ENCODE data around the gene CPAMD8.
"Not testable (repeated sequence)": the region's sequence is repeated elsewhere in the genome, so short reads cannot be mapped to it uniquely, and the experiment has no call there.

The CPAMD8 gene

DNA sequence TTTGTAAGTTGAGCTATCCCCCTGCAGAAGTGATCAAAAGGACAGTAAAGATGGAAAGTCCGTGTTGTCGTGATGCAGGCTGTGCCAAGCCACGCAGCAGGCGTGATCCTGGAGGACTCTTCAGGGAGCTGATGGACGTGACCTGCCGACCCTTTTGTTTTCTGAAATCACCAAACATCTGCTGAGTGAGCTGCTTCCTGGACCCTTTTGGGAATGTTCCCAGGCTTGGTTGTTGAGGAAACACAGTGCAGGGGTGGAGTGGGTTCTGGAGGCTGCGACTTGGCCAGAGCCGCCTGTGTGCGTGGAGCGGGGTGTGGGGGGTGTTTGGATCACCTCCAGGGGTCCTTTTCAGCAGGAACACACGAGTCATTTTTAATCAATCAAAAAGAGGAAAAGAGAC is 15.4 kb upstream of the CPAMD8 start:
- no peak for DNase-seq (ENCODE audit: low spot score)

DNA sequence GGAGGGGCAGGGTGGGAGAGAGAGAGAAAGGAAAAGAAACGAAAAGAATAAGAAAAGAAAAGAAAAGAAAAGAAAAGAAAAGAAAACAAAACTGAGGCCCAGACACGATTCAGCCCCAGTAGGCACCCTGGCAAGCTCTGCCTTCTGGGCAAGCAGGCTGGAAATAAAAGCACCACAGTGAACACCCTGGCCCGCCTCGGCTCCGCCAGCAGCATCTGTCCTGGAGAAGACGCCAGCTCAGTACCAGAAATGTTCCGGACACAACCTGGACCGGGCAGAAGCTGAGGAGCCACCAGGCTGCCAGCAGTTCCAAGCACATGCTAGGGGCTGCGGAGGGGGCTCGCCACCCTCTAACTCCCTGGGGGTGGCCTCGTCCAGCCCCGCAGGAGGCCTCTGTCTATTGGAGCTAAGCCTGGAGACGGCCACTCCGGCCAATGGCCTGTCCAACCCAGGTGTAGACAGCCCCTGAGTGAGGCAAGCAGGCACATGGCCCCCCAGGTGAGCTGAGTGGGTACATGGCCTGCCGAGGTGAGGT is 11.4 kb upstream of the CPAMD8 start:
- no peak for DNase-seq (ENCODE audit: low spot score)

DNA sequence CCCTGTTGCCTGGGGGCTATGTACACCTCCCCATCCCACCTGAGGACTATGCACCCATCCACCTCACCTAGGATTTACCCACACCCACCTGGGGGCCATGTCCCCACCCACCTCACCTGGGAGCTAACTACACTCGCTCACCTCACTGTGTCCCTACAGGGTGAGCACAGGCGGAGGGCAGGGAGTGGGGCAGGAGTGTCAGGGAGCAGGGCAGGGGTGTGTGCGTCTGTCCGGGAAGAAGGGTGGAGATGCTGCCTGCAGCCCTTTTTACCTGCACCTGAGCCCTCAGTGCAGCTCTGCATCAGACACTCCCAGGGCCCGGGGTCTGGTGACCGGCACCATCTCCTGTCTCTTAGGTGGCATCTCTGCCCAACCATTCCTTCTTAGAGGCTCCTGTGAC is 10.6 kb upstream of the CPAMD8 start:
- no peak for DNase-seq (ENCODE audit: low spot score)

DNA sequence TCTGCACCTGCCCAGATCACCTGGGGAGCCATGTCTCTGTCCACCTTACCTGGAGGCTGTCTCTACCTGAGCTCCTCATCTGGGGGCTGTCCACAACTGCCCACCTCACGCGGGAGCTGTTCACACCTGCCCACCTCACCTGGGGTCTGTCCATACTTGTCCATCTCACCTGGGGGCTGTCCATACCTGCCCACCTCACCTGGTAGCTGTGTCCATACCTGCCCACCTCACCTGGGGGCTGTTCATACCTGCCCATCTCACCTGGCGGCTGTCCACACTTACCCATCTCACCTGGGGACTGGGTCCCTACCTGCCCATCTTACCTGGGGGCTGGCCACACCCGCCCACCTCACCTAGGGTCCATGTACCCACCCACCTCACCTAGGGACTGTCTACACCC is 10.0 kb upstream of the CPAMD8 start:
- no peak for DNase-seq (ENCODE audit: low spot score)

DNA sequence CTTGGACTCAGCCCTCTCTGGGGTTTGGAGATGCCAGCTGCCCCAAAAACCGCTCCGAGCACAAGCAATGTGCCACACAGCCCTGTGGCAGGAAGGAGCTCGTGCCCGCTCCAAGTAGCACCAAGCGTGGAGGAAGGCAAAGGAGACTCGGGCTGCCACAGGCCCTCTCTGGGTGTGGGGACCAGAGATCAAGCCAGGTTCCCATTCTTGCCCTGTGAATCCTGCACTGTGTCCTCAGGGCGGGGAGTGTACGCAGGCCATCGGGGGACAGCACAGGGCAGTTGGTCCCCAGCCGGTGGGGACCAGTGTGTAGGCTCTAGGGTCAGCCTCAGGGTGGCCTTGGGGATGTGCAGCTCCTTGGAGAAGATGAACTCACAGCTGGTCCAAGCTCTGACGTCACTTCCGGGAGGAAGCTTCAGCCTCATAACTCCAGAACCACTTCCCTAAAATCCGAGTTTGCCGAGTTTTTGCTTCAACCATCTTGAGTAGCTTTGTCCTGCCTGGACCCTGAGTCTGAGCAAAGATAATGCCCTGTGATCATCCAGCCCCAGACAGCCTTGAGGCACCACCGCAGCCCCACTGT is 9.3 kb upstream of the CPAMD8 start:
- DNase-seq (ENCODE audit: low spot score) = no peak

DNA sequence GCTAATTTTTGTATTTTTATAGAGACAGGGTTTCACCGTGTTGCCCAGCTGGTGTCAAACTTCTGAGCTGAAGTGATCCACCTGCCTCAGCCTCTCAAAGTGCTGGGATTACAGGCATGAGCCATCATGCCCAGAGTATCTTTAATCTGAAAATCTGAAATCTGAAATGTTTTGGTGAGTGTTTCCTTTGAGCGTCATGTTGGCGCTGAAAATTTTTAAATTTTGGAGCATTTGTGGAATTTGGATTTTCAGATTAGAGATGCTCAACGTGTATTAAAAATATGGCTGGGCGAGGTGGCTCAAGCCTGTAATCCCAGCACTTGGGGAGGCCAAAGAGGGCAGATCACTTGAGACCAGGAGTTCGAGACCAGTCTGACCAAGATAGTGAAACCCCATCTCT is 5.1 kb upstream of the CPAMD8 start:
- no peak for DNase-seq (ENCODE audit: low spot score)

DNA sequence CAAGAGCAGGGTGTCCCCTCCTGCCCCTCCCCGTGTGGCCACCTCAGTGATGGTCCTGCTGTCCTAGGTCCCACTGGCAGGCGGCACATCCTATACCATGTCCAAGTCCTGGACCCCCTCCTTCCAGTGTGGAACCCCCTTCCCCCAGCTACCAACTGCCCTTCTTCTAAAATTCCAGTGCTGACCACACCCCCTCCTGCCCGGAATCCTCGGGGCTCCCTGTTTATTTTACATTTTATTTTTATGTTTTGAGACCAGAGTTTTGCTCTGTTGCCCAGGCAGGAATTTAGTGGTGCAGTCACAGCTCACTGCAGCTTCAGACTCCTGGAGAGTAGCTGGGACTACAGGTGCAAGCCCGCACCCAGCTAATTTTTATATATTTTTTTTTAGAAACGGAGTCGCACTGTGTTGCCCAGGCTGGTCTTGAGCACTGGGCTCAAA is 945 bp upstream of the CPAMD8 start:
- DNase-seq (ENCODE audit: low spot score) = no peak

DNA sequence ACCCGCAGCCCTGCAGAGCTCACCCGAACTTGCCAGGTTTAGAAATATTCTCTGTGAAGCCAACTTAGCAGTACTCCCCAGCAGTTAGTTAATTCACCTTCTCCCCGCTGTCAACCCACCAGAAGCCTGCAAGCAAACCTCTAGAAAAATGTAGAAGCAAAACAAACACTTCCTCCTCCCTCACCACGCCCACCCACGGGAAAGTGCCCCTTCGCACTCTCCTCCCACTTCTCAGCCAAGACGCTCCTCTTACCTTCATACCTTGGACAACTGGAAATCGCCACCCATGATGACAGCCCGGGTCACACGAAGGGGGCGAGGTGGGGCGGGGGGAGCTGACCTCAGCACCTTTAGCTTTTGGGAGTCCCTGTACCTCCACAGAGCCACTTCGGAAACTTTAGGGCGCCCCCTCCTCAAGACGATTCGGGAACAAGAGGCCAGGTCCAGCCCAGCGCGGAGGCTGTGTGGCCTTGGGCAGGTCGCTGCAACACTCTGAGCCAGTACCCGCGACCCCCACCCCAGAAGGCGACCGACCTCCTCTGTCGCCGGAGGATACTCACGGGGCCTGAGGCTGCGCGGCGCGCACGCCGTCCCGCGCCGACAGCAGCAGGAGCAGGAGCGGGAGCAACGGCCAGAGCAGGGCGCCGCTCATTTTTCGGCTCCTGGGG is 485 bp downstream of the CPAMD8 start:
- DNase-seq (ENCODE audit: low spot score) = no peak

DNA sequence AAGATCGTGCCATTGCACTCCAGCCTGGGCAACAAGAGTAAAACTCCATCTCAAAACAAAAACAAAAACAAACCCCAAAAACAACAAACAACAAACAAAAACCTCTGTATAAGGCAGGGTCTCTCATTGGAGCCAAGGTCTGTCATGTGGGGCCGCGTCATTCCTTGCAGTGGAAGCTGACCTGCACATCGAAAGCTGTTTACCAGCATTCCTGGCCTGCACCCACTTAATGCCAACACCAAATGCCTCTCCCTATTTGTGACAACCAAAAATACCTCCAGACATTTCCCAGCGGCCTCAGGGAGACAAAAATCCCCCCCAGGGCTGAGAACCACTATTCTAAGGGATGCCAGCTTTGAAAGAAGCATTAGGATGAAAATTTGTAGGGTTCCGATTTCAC is 1.2 kb downstream of the CPAMD8 start:
- DNase-seq (ENCODE audit: low spot score) = no peak

DNA sequence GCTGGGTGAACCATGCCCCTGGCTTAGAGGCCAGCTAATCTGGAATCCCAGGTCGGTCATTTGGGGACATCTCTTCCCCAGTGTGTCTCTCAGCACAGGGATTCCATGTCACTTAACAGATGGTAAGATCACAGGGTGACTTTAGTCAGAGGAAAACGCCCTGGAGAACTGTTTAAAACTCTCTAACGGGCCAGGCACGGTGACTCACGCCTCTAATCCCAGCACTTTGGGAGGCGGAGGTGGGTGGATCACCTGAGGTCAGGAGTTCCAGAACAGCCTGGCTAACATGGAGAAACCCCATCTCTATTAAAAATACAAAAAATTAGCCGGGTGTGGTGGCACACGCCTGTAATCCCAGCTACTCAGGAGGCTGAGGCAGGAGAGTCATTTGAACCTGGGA is 1.7 kb downstream of the CPAMD8 start:
- DNase-seq (ENCODE audit: low spot score) = not testable (repeated sequence)

DNA sequence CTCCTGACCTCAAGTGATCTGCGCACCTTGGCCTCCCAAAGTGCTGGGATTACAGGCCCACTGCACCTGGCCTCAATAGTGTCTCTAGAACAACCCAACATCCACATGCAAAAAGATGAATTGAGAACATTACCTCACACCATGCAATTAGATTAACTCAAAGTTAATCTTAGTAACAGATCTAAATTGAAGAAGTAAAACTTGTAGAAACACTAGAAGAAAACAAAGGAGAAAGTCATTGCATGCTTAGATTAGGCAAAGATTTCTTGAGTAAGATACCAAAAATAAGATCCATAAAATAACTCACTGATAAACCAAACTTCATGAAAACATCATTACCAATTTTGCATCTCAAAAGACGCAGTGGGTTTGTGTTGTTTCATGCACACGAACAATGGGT is 2.8 kb downstream of the CPAMD8 start:
- no peak for DNase-seq (ENCODE audit: low spot score)

DNA sequence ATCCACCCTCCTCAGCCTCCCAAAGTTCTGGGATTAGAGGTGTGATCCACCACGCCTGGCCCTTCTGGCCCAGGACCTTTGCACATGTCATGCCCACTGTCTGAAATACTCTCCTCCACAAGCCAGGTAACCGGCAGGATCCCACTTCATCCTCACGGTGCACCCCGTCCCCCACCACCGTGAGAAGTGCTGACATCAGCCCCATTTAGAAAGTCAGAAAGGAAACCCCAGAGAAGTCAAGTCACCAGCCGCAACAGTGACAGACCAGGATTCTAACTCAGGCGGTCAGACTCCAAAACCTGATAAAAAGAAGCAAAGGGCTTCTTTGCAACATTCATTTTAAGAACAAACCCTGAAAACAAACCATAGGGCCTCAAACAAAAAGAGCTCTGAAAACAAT is 3.9 kb downstream of the CPAMD8 start:
- no peak for DNase-seq (ENCODE audit: low spot score)

DNA sequence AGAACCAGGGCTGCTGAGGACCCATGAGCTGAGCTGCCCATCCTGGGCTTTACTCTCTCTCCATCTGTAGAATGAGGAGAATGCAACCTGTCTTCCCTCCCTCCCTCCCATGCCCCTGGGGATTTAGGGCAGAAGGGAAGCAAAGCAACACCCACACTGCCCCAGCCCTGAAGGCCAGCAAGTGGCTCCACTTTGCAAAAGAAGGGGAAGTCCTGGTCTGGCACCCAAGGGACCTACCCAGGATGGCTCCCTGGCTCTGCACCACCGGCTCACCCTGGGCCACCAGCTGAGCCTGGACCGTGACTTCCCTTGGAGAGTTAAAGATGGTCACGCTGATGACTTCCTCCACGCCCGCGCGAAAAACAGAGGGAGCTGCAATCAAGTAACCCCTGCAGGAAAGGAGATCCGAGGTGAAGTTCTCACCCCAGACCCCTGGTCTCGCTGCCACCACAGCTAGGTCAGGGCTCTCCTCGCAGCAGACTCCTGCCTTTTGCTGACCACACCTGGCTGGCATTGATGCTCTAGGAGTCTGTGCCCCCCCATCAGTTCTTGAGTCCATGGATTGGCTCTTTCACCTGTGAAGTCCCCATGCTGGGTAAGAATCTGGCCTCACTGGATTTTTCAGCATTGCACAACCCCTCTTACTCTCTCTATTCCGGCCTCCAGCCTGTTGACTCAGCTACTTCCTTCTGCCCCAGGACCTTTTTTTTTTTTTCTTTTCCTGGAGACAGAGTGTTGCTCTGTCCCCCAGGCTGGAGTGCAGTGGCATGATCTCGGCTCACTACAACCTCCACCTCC is 4.6 kb downstream of the CPAMD8 start:
- DNase-seq (ENCODE audit: low spot score) = no peak

DNA sequence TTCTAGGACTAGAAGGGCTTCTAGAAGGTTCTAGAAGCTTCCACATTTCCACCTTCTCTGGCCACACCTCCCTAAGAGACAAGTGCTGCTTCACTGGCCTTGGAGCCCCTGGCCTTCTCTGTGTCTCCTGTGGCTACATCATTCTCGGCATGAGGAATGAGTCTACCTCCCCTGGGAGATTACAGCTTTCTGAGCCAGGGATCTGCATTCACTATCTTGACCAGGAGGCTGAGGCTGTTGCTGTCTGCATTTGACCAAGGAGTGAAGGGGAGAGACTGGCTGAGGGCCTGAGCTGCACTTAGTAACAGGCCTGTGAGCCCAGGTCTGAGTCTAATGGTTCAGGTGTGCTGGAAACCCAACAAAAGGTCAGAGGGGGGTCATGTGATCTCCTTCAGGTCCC is 5.3 kb downstream of the CPAMD8 start:
- DNase-seq (ENCODE audit: low spot score) = no peak

DNA sequence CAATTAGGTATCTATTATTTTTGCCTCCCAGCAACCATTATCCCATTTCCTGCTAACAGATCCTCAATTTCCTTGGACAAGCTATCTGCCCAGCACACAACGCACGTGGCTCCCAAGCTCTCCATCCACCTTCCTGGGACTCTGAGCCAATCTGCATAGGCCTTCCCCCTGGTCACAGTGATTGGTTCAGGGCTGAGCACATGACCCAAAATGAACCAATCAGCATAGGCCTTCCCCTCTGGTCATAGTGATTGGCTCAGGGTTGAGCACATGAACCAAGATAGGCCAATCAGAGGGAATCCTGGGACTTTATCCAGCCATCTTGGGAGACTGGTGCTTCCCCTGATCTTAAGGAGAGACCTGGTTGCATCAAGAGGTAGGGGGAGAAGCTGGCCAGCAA is 5.8 kb downstream of the CPAMD8 start:
- peak; percentile 16 for DNase-seq (ENCODE audit: low spot score)

DNA sequence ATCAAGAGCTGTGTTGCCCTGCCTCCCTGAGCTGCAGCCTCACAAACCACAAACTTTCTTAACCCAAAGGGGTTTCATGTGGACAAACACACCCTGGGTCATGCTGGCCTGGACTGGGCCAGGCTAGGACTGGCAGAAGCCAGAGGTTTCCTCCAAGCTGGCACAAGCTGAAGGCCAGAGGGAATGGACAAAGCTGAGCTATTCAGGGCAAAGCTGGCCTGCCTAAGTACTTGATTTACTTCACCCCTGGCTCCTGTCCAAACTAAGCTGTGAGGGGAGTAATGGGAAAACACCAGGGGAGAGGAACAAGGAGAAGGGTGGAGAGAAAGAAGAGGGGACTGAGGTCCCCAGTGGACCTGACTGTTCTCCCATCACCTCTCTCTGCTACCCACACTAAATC is 6.2 kb downstream of the CPAMD8 start:
- no peak for DNase-seq (ENCODE audit: low spot score)

DNA sequence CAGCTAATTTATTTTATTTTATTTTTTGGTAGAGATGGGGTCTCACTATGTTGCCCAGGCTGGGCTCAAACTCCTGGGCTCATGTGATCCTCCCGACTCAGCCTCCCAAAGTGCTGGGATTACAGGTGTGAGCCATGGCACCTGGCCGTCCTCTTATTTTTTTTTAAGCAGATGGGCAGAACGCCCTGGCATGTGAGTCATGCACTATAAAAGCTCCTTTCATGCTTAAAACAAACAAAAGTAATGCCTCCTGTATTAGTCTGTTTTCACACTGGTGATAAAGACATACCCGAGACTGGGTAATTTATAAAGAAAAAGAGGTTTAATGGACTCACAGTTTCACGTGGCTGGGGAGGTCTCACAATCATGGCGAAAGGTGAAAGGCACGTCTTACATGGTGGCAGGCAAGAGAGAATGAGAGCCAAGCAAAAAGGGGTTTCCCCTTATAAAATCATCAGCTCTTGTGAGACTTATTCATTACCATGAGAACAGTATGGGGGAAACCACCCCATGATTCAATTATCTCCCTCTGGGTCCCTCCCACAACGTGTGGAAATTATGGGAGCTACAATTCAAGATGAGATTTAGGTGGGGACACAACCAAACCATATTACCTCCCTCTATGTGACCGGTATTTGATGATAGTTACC is 12.3 kb downstream of the CPAMD8 start:
- not testable (repeated sequence) for DNase-seq (ENCODE audit: low spot score)

DNA sequence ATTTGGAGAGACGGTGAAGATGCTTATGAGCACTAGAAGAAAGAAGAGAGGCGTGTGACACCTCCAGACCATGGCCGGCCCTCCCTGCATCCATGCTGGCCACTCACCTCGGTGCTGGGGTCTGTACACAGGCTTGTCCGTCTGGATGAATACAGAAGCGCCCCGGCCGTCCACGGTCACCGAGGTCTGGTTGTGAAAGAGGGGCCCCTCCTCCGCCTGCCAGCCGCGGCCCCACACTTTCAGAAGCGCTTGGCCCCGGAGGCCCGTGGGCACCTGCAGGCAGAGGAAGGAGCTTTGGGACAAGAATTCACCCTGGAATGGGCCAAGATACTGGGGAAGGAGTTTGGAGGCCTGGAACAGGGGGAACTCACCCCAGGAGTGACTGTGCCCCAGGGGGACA is 15.1 kb downstream of the CPAMD8 start:
- DNase-seq (ENCODE audit: low spot score) = no peak

DNA sequence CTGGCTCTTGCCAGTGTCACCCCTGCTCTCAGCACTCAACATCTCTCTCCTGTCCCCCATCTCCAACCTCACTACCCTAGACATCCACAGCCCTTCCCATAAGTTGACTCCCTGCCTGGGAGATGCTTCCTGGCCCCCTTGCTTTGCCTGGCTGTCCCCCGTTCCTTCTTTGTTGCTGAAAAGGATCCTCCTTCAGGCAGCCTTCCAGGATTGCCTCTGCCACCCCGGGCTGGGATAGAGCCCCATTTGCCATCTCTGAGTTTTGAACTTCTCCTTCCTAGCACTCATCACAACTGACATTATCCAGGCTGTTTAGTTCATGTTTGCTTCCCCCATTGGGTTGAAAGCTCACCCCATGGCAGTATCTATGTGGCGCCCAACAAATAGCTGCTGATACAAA is 20.0 kb downstream of the CPAMD8 start:
- DNase-seq (ENCODE audit: low spot score) = no peak

DNA sequence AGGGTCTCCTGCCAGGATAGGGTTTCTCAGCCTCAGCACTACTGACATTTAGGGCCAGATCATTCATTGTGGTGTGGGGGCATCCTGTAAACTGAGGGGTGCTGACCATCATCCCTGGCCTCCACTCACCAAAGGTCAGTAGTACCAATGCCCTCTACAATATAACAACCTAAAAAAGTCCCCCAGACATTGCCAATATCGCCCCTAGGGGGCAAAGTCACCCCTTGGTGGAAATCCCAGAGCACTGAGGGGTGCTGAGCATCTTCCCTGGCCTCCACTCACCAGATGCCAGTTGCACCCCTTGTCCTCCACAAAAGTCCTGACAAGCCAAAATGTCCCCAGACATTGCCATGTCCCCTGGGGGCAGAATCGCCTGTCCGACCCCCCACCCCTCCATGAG is 21.6 kb downstream of the CPAMD8 start:
- no peak for DNase-seq (ENCODE audit: low spot score)

DNA sequence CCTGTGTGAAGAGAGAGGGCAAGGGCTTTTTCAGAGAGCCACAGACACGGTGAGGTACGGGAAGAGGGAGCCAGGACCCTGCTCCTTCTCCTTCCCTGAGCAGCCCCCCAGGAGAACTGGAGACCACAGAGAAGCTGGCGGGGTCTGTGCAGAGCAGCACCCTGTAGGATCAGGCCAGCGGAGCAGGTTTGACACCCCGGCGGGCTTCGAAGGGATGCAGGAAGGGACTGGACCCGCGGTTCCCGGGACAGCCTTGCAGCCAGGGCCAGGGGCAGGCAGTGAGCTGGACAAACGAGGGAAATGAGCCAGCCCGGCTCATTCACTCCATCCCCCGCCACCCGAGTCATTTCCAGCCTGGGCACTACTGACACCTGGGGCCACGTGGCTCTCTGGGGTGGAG is 22.2 kb downstream of the CPAMD8 start:
- no peak for DNase-seq (ENCODE audit: low spot score)

DNA sequence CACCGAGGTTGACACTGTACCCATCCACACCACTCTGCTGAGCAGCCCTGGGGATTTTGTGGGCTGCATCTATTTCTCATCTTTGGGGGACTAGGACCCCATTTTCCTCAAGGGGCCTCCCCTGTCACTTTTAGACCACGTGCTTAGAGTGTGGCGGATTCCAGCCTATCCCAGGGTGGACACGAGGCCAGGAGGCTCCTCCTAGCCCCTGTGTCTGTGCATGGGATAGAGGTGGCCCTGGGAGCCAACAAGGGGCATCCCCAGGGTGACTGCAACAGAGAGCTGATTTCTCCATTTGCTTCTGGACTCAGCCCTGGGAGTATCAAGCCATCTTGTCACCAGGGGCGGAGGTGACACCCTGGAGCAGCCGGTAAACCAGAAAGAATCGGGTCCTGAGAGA is 24.2 kb downstream of the CPAMD8 start:
- no peak for DNase-seq (ENCODE audit: low spot score)

All from hematopoietic multipotent progenitor cell treated with erythropoietin and hydrocortisone succinate and interleukin-3 and kit ligand, for 17 days (in vitro differentiated cells).